ENCODE data around the gene RPL26. TPM values are rescaled to one million over a fixed set of nuclear protein-coding genes. Genes with fewer than 3 reads are reported as not detected.
"Not testable (repeated sequence)": the region's sequence is repeated elsewhere in the genome, so short reads cannot be mapped to it uniquely, and the experiment has no call there.

Gene RPL26
- total RNA-seq, 4 donors from 2014 or later: 2,392 to 2,913 (median 2,833) TPM

GRCh38 chr17:8397636-8398035 lies 14.6 kb upstream of the RPL26 start, which contains the start of gene RNF222:
TSS of gene RNF222 (minus strand) at chr17:8397827. CDS start at chr17:8393461, 4,366 bp downstream.
- Histone ChIP-seq H3K4me1 (no peaks in the 10 kb centered on the region), H3K4me3 (no peak within 1 kb of the TSS), H3K9me3 (no peaks in the 10 kb centered on the region), H3K27me3 (peaks cover 35 to 50% (median 38%) of the 10 kb centered on the region in 3 donors), H3K36me3 (no peaks in the 10 kb centered on the region), H3K27ac (no peak within 1 kb of the TSS)
- in situ Hi-C loops (cut with MboI; ENCODE audit: low sequenced_read_pairs in 4 of 4): no loop called here
- DNase-seq (no peak), ATAC-seq (no peak)
- intact Hi-C loops (cut with DNase I; ENCODE audit: low total_unique reads): no loop called here
- TF ChIP-seq CTCF (IDR thresholded peaks at IDR 0.05 in 4 of 5, conservative IDR thresholded peaks at IDR 0.05 in 1 of 5): no peak
- TF ChIP-seq POLR2A (IDR thresholded peaks at IDR 0.05): no peak

- H3K4me1 ChIP-seq; ATAC-seq; intact Hi-C loops (cut with DNase I; ENCODE audit: low total_unique reads); in situ Hi-C loops (cut with MboI; ENCODE audit: low sequenced_read_pairs in 4 of 4); H3K36me3 ChIP-seq; H3K9me3 ChIP-seq; DNase-seq; H3K27ac ChIP-seq; H3K4me3 ChIP-seq: not testable (repeated sequence)
- peaks cover 35 to 50% (median 38%) of the 10 kb centered on the region in 3 donors for H3K27me3 ChIP-seq
Observed at GRCh38 chr17:8394497-8394896, 11.5 kb upstream of the RPL26 start.

- no peak for TF ChIP-seq POLR2A (IDR thresholded peaks at IDR 0.05)
- no peaks in the 10 kb centered on the region for H3K4me1 ChIP-seq
- ATAC-seq (no peak), DNase-seq (no peak)
- in situ Hi-C loops (cut with MboI; ENCODE audit: low sequenced_read_pairs in 4 of 4): no loop called here
- no peak overlapping the region for H3K4me3 ChIP-seq
- peaks cover 35 to 45% (median 35%) of the 10 kb centered on the region in 3 donors for H3K27me3 ChIP-seq
- H3K9me3 ChIP-seq: no peaks in the 10 kb centered on the region
- intact Hi-C loops (cut with DNase I; ENCODE audit: low total_unique reads): no loop called here
- H3K36me3 ChIP-seq: no peaks in the 10 kb centered on the region
- H3K27ac ChIP-seq: no peak overlapping the region
Observed at GRCh38 chr17:8393470-8394231, 10.7 kb upstream of the RPL26 start.

- in situ Hi-C loops (cut with MboI; ENCODE audit: low sequenced_read_pairs in 4 of 4): no loop called here
Observed at GRCh38 chr17:8392674-8393469, 9.9 kb upstream of the RPL26 start.

GRCh38 chr17:8392274-8392673 lies 9.3 kb upstream of the RPL26 start:
- H3K27me3 ChIP-seq: peaks cover 25 to 45% (median 34%) of the 10 kb centered on the region in 3 donors
- no peak for ATAC-seq
- in situ Hi-C loops (cut with MboI; ENCODE audit: low sequenced_read_pairs in 4 of 4): no loop called here

More at GRCh38 chr17:8392674-8393469, 9.9 kb upstream of the RPL26 start:
- H3K27ac ChIP-seq: no peak overlapping the region
- no peak for ATAC-seq
- no peak overlapping the region for H3K4me3 ChIP-seq
- intact Hi-C loops (cut with DNase I; ENCODE audit: low total_unique reads): no loop called here
- H3K27me3 ChIP-seq: peaks cover 31 to 45% (median 35%) of the 10 kb centered on the region in 3 donors
- DNase-seq: no peak
- H3K9me3 ChIP-seq: no peaks in the 10 kb centered on the region
- H3K36me3 ChIP-seq: no peaks in the 10 kb centered on the region
- TF ChIP-seq CTCF (IDR thresholded peaks at IDR 0.05 in 4 of 5, conservative IDR thresholded peaks at IDR 0.05 in 1 of 5): no peak
- no peaks in the 10 kb centered on the region for H3K4me1 ChIP-seq

More at GRCh38 chr17:8392274-8392673, 9.3 kb upstream of the RPL26 start:
- Histone ChIP-seq H3K27ac (no peak overlapping the region), H3K4me3 (no peak overlapping the region), H3K36me3 (no peaks in the 10 kb centered on the region), H3K9me3 (no peaks in the 10 kb centered on the region), H3K4me1 (no peaks in the 10 kb centered on the region)
- DNase-seq: no peak
- TF ChIP-seq CTCF (IDR thresholded peaks at IDR 0.05 in 4 of 5, conservative IDR thresholded peaks at IDR 0.05 in 1 of 5) (no peak), POLR2A (IDR thresholded peaks at IDR 0.05) (no peak)
- intact Hi-C loops (cut with DNase I; ENCODE audit: low total_unique reads): no loop called here

Data from gastrocnemius medialis (tissue), 4 donors.